Activated effector memory CD4-positive, alpha-beta T cell treated with Interleukin-2 at 50 U/mL for 16 hours (primary cell): Measurements from ENCODE around the gene TRIO.

Experiments
- DNase-seq: peaks from one replicate; pipeline ENCODE4 v3.0.0-alpha.2; 2020

TRIO gene

GRCh38 chr5:14171046-14171445, 27.9 kb downstream of the TRIO start:
- DNase-seq, result no peak

DNA sequence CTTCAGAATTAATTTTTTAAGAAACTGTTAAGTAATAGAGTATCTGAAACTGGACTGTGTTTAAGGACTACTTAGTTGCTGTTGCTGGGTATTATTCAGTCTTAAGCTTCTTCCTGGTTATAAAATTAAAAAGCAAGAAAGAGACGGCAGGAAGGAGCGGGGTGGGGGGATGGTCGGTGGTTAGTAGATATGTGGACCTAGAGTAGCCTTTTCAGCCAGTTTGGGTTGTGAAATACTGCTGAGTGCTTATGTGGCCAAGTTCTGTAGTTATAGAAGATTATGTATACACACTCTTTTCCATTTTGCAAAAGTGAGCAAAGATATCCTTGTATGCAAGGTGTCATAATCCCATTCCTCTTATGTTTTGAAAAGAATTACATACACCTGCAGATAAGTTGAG, 28.5 kb downstream of the TRIO start:
- DNase-seq, result no peak

GRCh38 chr5:14172149-14172795, 29.1 kb downstream of the TRIO start:
- DNase-seq, result no peak

DNA sequence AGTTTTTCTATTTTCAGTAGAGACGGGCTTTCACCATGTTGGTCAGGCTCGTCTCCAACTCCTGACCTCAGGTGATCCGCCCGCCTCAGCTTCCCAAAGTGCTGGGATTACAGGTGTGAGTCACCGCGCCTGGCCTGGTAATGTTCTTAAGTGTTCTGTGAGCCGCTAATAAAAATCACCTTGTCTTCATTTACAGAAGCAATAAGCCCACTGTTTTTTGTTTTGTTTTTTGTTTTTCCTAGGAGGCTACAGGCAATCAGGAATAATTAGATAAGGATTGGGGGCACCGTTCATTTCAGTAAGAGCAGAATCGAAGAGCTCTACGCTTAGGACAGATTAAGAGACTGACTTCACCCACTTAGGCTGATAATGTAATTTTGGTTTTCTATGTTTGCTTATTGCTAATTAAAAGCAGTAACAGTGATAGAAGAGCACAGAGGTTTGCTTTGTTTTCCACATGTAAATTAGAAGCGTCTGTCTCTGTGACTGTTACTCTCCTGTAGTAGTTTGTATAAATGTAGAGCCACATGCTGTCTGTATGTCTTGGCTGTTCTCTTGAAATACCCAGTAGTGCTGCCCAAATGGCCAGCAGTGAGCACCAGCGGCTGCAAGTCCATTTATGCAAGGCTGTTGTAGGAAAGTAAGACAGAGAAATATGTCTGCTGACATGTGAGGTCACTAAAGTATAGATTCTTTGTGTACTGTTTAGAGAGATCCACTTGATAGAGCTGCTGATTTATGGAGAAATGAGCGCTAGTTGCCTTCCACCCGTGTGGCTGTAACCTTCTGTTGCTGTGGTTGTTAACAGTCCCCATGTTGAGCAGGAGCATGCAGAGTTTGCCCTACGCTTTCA, 30.5 kb downstream of the TRIO start:
- DNase-seq, result no peak

GRCh38 chr5:14174230-14174636, 31.1 kb downstream of the TRIO start:
- DNase-seq, result no peak

- no peak for DNase-seq
Observed at GRCh38 chr5:14175381-14175780, 32.2 kb downstream of the TRIO start.

DNA sequence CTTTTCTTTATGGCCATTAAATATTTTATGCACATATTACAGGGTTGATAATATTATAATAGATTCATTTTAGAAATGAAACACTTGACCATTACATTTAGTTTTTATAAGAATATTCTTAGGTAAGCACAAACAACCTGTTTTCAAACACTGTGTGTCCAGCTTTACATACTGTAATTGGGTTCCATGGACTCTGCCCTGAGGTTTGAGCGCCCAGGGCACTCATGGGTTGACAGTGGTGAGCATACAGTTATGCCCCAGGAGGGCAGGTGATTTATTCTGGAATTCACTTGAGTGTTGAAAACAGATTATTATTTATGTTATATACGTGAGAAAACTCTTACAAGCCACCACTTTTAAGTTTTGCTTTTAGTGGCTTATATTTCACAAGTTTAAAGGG, 33.7 kb downstream of the TRIO start:
- no peak for DNase-seq

DNA sequence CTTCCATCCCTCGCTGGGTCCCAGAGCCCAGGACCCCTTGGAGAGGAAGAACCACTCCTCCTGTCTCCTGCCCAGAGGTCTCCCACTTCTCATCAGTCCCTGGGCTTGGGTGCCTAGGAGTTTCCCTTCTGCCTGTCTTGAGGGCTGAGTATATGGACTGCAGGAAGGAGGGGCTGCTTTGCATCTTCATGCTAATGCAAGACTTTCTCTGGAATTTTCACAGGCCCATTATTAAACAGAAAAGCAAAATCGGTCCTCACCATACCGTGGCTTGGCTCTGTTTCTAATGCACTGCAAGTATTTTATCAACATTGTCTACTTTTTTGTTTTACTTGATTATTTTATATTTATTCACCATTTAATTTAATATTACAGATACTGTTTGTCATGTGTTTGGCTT, 34.5 kb downstream of the TRIO start:
- DNase-seq, result no peak

DNA sequence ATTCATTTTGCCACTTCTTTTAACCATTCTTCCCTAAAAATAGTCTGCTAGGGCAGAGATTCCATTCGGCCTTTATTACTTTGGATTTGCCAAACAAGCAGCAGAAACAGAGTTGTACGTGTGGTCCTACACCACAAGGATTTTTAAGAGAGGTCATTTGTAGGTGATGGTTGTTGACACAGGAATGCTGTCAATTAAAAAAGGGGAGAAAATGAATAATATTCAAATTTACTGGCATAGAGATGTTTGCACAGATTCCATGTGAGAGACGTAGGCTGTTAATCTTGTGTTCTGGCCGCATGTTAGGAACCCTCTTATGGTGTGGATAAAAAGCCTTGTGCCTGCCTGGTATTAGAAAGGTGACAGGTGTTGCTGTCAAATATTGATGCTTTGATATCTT, 34.9 kb downstream of the TRIO start:
- no peak for DNase-seq

DNA sequence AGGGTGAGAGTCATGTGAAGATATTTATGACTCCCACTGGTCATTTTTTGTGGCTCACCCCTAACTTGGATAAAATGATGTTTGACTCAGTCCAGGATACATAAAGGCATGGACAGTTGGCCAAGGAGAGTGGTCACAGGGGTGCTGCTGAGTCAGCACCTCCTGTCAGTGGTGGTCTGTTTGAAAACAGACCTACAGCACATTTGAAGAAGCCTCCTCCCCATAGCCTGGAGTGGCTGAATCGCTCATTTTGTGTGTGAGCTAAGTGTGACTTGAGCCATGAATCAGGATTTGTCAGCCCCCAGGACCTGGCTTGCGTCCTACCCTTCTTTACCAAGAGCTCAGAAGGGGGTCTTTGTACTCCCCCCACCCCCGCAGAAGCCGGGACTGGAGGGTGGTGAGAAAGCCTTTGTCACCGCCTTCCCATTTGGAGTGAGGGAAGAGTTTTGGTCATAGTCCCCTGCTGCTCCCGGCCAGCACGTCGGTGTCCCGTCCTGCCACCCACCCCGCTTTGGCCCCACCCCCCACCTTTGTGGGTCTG, 35.6 kb downstream of the TRIO start:
- no peak for DNase-seq

GRCh38 chr5:14179446-14179845, 36.3 kb downstream of the TRIO start:
- DNase-seq, result no peak

DNA sequence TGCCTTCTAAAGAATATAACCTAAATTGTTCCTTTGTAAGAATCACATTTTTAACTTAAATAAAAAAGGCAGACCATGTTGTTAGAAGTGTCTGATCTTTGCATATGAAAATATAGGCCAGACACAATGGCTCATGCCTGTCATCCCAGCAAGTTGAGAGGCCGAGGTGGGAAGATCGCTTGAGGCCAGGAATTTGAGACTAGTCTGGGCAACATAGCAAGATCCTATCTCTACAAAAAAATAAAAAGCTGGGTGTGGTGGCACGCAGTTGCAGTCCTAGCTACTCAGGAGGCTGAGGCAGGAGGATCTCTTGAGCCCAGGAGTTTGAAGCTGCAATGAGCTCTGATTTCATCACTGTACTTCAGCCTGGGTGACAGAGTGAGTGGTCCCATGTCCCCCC, 37.3 kb downstream of the TRIO start:
- DNase-seq, result no peak

DNA sequence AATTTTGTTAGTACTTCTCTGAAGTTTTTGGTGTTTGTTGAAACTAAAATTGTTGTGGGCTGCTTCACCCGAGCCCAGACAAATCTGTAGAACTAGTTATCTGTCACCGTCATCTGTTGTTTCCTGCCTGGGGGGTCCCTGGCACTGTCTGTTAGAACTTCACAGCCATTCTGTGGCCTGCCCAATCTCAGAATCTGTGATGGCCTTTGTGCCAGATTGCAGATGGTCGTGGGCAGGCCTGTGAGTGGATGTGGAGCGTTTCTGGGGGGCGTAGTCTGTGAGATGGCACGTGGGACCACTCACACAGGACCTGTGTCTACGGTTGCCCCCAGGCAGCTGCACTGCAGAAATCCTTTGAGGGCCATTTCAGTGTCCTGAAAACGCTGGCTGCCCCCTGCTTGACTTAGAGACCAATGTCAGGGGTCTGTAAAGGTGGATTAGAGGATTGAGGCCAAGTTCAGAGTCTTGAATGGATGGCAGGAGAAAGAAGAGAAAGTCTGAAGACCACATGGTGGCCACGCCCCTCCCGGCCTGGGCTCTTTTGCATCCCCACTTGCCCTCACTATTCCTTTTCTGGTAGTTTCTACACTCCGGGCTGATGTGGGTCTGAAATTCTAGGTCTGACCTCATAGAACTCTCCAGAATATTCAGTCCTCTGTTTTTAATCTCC, 38.3 kb downstream of the TRIO start:
- no peak for DNase-seq

DNA sequence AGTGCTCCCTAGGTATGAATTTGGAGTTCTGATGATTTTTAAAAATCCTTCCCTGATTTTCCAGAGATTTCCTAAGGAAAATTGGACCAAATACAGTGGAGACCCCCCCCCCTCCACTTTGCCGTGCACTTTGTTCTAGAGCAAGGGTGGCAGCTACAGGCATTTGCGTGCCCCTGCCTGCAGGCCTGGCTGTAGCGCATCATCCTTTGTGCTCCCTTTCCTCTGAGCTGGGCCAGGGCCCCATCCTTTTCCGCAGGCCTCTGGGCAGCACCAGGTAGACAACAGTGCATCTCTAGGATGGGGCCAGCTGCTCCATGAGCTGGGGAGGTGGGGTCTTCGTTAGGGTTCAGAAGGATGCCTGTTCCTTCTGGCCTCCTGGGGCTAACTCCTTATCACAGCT, 39.6 kb downstream of the TRIO start:
- DNase-seq, result no peak

DNA sequence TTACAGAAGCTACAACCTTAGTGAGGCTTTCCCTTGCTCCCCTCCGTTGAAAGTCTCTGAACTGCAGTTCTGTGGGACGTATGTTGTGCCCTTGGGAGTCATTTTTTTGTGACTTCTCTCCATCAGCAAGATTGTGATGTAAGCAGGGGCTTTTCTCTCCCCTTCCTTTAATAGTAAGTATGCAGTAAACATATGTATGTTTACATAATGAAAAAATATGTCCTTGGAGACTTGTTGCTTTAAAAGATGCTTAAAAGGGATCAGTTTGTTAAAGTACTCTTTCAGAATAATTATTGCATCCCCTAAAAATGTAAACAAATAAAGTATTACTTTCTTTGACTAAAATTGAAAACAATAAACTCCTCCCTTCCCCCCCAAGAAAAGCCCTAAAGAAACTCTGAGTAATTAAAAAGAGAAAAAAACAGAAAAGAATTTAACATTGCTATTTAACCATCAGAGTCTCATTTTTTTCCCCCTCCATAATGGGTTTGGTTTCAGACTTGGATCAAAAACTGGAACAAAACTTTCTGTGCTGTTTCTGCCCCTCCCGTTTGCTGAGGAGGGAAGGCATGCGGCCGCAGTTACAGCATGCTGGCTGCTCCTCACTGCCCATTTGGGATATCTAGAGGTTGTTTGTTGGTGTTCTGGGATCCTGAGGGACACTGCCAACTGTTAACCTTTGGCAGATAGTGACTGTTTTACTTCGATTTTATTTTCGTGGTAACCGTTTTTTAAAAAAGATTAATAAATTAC, 40.2 kb downstream of the TRIO start:
- DNase-seq, result no peak

- DNase-seq, result no peak
Observed at GRCh38 chr5:14184082-14184481, 40.9 kb downstream of the TRIO start.

DNA sequence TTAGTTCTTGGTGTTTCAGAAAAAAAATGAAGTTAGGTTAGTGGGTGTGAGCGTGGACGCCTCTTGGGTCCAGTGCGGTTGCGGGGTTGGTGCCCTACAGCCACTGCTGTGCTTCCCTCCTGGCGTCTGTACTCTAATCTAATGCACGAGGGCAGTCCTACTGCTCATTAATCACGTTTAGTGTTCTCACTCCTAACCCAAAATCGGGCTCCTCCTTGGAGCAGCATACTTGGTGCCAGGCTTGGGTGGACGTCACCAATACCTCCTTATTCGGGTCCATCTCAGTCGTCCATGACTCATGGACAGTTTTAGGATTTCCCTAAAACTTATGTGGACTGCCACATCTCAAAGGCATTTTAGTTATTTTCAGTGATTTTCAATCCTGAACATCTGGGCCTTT, 41.6 kb downstream of the TRIO start:
- DNase-seq, result no peak

DNA sequence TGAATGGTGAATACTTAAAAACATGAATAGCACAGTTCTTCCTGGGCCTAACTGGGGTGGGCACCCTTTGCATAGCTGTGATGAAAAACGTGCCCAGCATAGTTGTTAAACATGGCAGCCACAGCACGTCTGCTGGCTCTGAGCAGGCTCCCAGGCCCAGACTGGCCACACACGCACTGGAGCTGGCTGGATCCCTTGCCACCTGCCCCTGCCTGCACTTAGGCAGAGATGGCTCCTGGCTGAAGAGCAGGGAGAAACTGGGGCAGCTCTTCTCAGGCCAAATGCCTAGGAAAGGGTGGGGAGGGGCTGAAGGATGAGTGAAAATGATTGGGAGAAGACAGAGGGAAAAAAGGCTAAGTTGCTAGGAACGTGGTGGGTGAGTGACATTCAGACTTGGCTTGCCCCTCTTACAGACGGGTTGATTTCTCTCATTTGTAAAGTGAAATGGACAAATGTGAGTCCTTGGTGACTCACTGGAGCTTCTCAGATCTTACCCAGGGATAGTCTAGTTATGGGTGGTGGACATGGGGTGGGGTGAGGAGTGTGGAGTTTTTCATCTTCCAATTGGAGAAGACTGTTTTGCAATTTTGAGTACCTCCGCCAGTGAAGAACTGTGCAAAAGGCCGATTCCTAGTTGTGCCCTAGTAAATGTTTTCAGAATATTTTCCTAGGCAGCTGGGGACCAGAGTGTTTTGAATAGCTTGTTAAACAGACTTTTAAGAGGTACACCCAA, 42.4 kb downstream of the TRIO start:
- DNase-seq, result no peak

DNA sequence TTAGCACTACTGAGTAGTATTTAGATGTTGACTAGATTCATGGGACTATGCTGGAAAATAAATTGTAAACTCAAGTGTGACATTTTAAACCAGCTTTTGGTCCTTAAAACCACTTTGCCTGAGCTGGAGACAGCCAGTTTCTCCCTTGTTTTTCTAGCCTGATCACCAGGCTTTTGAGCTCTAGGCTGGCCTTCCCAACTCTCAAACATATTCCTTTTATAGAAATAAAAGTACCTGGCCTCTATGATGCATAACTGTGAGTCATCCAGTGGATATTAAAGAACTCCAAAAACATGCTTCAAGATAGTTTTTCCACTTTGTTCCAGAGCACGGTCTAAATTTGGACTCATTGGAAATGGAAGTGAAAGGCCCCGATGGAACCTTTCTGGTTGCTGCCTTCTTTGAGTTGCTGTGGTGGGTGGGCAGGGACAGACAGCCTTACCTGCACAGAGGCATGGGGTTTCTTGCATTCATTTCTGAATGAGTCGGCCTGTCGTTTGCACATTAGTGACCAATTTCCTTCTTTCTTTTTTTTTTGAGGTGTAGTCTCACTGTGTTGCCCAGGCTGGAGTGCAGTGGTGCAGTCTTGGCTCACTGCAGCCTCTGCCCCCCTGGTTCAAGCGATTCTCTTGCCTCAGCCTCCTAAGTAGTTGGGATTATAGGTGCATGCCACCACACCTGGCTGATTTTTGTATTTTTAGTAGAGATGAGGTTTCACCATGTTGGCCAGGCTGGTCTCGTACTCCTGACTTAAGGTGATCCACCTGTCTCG, 43.1 kb downstream of the TRIO start:
- DNase-seq, result no peak

DNA sequence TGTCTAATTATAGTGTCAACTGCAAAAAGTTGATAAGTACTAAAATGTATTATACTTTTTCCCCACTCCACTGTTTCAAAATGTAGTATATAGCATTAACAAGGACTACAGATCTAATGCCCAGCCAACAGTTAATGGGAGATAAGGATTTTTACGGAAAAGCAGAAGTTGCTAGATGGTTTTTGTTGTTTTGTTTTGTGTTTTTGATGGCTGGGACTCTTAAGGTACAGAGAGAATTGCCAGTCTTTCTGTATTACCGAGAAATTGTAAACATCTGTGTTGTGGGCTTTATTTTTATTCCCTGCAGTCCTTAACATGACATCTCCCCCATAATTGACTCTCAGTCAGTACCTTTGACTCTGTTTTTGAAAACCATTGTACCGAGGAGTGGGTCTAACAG, 44.0 kb downstream of the TRIO start:
- no peak for DNase-seq

GRCh38 chr5:14187660-14188059, 44.5 kb downstream of the TRIO start:
- no peak for DNase-seq

DNA sequence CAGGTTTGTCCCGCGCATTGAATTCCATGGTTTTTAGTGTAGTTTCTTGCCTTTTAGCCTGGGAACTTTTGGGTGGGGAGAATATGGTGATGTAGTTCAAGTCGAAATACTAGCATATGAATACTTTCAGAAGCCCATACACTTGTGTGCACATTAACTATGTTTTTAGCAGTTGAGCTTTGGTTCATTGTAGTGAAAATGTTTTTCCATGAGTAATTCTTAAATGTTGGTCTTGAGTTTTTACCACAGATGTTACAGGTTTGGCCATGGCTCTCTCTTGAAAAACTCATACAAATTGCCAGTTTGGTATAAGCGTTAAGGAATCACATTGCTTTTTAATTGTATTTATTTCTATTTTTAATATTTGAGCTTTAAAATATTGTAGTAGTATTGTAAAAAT, 45.6 kb downstream of the TRIO start:
- no peak for DNase-seq
